SK-N-SH (cell line): ENCODE measurements around the gene CLASRP.

ENCODE experiments used
- RAD21 ChIP-seq: IDR thresholded peaks from 2 replicates; pipeline ENCODE4 v1.6.1; 2012; ENCODE audit warnings: mild to moderate bottlenecking, low read length
- TF ChIP-seq, protein P1 (sequence below): fragments of 200-600 bp; sonication (generic); IDR thresholded peaks from 2 replicates; pipeline ENCODE4 v1.6.1; 2017; ENCODE audit warnings: antibody characterized with exemption, mild to moderate bottlenecking, moderate library complexity

DNA sequence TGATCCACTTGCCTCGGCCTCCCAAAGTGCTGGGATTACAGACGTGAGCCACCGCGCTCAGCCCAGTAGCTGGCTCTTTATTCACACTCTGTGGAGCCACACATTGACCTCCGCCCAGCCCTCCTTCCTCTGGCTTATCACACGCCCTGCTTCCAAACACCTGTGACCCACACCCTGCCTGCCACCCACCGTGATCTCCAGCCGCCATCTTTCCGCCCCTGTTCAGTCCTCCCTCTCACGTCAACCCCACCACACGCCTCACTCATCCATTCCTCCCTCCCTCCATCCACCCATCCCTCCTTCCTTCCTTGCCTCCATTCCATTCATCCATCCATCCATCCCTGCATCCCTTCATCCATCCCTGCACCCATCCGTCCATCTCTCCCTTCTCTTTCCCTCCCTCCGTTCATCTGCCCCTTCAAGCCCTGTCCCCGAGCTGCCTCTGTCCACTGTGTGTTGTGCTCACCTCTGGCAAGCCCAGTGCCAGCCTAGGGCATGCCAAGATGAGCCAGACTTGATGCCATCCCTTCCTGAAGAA is 19.8 kb downstream of the CLASRP start:
- TF ChIP-seq, protein P1, sequence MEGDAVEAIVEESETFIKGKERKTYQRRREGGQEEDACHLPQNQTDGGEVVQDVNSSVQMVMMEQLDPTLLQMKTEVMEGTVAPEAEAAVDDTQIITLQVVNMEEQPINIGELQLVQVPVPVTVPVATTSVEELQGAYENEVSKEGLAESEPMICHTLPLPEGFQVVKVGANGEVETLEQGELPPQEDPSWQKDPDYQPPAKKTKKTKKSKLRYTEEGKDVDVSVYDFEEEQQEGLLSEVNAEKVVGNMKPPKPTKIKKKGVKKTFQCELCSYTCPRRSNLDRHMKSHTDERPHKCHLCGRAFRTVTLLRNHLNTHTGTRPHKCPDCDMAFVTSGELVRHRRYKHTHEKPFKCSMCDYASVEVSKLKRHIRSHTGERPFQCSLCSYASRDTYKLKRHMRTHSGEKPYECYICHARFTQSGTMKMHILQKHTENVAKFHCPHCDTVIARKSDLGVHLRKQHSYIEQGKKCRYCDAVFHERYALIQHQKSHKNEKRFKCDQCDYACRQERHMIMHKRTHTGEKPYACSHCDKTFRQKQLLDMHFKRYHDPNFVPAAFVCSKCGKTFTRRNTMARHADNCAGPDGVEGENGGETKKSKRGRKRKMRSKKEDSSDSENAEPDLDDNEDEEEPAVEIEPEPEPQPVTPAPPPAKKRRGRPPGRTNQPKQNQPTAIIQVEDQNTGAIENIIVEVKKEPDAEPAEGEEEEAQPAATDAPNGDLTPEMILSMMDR = no peak
- TF ChIP-seq RAD21 = no peak
